Activated effector memory CD4-positive, alpha-beta T cell treated with Interleukin-2 at 50 U/mL for 16 hours (primary cell): ENCODE results near the gene MMP1.
"Not testable (repeated sequence)": the region's sequence is repeated elsewhere in the genome, so short reads cannot be mapped to it uniquely, and the experiment has no call there.

Experiments used
- DNase-seq: peaks from one replicate; pipeline ENCODE4 v3.0.0-alpha.2; 2020

The MMP1 gene

DNA sequence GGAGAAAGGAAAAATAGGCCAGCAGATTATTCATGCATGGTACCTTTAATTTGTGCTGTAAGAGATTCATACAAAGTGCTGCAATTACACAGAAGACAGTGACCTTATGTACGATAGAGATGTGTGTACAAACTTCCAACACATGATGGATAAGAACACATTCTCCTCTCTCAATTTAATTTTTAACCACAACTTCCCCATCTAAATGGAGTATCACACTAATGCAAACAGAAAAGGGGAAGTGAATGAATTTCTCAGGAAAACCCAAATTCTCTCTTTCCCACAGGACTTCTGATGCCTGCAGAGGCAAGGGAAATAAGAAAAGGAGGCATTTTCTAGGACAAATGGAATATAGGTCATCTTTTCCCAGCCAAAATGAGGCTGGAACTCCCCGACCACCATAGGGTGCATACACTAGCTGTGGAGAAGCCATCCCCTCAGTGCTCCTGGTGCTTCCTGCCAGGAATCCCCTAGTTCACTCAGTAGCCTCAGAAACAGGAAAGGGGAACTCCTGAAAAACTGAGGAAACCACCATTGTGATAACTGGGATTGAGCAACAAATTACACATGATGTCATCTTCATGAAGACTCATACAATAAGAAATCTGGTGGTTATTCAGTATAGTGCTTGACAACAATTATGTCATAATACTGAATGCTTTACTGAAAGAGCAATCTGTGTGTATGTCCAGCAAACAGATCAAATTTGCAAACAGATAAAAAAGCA is 40.0 kb downstream of the MMP1 start:
- no peak for DNase-seq

GRCh38 chr11:102753267-102753666 is 44.7 kb downstream of the MMP1 start:
- no peak for DNase-seq

DNA sequence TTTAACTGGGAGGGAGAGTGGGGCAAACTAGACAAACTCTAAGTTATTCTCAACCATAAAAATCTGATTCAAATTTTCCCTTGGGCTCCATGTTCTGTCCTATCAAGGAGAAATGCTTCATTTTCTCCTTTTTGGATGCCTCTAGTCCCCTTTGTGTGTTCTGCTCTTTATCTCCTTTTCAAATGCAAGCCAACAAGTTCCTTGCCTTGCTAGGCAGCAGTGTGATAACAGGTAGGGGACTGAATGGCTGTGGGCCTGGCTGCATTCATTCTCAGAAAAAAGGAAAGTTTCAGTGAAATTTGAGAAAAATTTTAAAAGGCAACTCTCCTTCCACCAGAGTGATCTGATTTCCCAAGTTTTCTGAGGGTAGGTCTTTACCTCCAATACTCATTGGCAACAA is 46.3 kb downstream of the MMP1 start:
- no peak for DNase-seq

- no peak for DNase-seq
Observed at GRCh38 chr11:102749101-102749722, 48.7 kb downstream of the MMP1 start.

DNA sequence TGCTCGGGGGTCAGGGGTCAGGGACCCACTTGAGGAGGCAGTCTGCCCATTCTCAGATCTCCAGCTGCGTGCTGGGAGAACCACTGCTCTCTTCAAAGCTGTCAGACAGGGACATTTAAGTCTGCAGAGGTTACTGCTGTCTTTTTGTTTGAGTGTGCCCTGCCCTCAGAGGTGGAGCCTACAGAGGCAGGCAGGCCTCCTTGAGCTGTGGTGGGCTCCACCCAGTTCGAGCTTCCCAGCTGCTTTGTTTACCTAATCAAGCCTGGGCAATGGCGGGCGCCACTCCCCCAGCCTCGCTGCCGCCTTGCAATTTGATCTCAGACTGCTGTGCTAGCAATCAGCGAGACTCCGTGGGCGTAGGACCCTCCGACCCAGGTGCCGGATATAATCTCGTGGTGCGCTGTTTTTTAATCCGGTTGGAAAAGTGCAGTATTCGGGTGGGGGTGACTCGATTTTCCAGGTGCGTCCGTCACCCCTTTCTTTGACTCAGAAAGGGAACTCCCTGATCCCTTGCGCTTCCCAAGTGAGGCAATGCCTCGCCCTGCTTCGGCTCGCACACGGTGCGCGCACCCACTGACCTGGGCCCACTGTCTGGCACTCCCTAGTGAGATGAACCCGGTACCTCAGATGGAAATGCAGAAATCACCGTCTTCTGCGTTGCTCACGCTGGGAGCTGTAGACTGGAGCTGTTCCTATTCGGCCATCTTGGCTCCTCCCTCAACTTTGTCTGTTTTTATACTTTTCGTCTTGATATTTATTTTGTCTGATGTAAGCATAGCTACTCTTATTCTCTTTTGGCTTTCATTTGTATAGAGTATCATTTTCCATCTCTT is 51.0 kb downstream of the MMP1 start:
- not testable (repeated sequence) for DNase-seq
